H1 (cell line): ENCODE data around the gene INPP5F. TPM values are rescaled to one million over a fixed set of nuclear protein-coding genes. Genes with fewer than 3 reads are reported as not detected.

Experiments
- CTCF ChIA-PET: fragments of 300-600 bp; sonication (Branson Sonifier 250); formaldehyde crosslinking; loops from one replicate; lab custom pipeline; 2021; ENCODE audit not compliant: partially characterized antibody; lab: Charles Lee
- POLR2A ChIA-PET: fragments of 300-600 bp; sonication (Branson Sonifier 250); formaldehyde crosslinking; loops from one replicate; lab custom pipeline; 2021; ENCODE audit warnings: inconsistent platforms; ENCODE audit not compliant: partially characterized antibody; lab: Charles Lee
- DNase-seq, 2 experiments: peaks; one replicate each; pipeline versions ENCODE4 v3.0.0 to v3.0.0-alpha.2; 2010 to 2022; ENCODE audit warnings: low spot score in 2 of 2, low read depth in 1 of 2, mixed read lengths in 1 of 2
- FAIRE-seq: peaks from 2 replicates; lab custom pipeline; 2011; peaks lifted over from hg19 to GRCh38; lab: Jason Lieb, UNC
- H2AFZ ChIP-seq: 2 replicates; pipeline ENCODE4 v1.8.1; 2012; ENCODE audit warnings: low read length, inconsistent platforms
- H2AK5ac ChIP-seq: 2 replicates; pipeline ENCODE4 v1.6.1; 2013; ENCODE audit warnings: low read depth, low read length
- H2BK120ac ChIP-seq: replicated peaks from 2 replicates; pipeline ENCODE3; 2013; ENCODE audit warnings: low read depth, low read length, inconsistent platforms
- H2BK12ac ChIP-seq: 2 replicates; pipeline ENCODE4 v1.6.1; 2013; ENCODE audit warnings: low read depth, low read length
- H2BK15ac ChIP-seq: 2 replicates; pipeline ENCODE4 v1.6.1; 2013; ENCODE audit warnings: low read length
- H2BK20ac ChIP-seq: 2 replicates; pipeline ENCODE4 v1.6.1; 2013; ENCODE audit warnings: low read length
- H2BK5ac ChIP-seq: 2 replicates; pipeline ENCODE4 v1.6.1; 2013; ENCODE audit warnings: low read depth, low read length
- H3K14ac ChIP-seq: 2 replicates; pipeline ENCODE4 v1.6.1; 2013; ENCODE audit warnings: inconsistent platforms; ENCODE audit not compliant: insufficient read length
- H3K18ac ChIP-seq: 2 replicates; pipeline ENCODE4 v1.6.1; 2013; ENCODE audit warnings: low read length; ENCODE audit errors: extremely low read depth
- H3K23ac ChIP-seq: 2 replicates; pipeline ENCODE4 v1.6.1; 2013; ENCODE audit warnings: inconsistent platforms; ENCODE audit not compliant: insufficient read length
- H3K23me2 ChIP-seq: 2 replicates; pipeline ENCODE4 v1.6.1; 2013; ENCODE audit warnings: low read depth, low read length
- H3K27ac ChIP-seq: 2 replicates; pipeline ENCODE4 v1.6.1; 2011; ENCODE audit warnings: low read depth, low read length, inconsistent platforms
- H3K27me3 ChIP-seq, 4 experiments: replicated peaks in 1 of 4; 1 replicate in 1 of 4; 2 replicates in 3 of 4; pipeline versions ENCODE4 v1.6.1 to v1.8.1; 2011 to 2013; ENCODE audit warnings: low read length in 3 of 4, mild to moderate bottlenecking in 3 of 4, inconsistent platforms in 2 of 4, mixed read lengths in 2 of 4, moderate library complexity in 1 of 4; ENCODE audit not compliant: control insufficient read depth in 3 of 4, insufficient read depth in 3 of 4; ENCODE audit errors: extremely low read depth in 1 of 4
- H3K36me3 ChIP-seq, 4 experiments: 2 replicates each; pipeline versions ENCODE4 v1.6.1 to v1.8.1; 2011 to 2013; ENCODE audit warnings: mild to moderate bottlenecking in 4 of 4, low read length in 3 of 4, moderate library complexity in 2 of 4, control low read depth in 1 of 4, inconsistent platforms in 1 of 4; ENCODE audit not compliant: insufficient read depth in 4 of 4, control insufficient read depth in 2 of 4
- H3K4ac ChIP-seq: replicated peaks from 2 replicates; pipeline ENCODE3; 2013; ENCODE audit warnings: low read length, low read depth, mixed read lengths, inconsistent platforms; ENCODE audit not compliant: insufficient read length
- H3K4me1 ChIP-seq, 4 experiments: replicated peaks in 1 of 4; 1 replicate in 1 of 4; 2 replicates in 3 of 4; pipeline versions ENCODE4 v1.6.1 to v1.8.1; 2011 to 2013; ENCODE audit warnings: low read length in 3 of 4, inconsistent platforms in 2 of 4, mixed read lengths in 1 of 4; ENCODE audit not compliant: insufficient read depth in 4 of 4, control insufficient read depth in 3 of 4
- H3K4me2 ChIP-seq, 2 experiments: 2 replicates each; pipeline versions ENCODE4 v1.6.1 to v1.8.1; 2011 to 2013; ENCODE audit warnings: low read depth in 2 of 2, low read length in 2 of 2, control low read depth in 1 of 2, inconsistent platforms in 1 of 2, mild to moderate bottlenecking in 1 of 2; ENCODE audit not compliant: insufficient read depth in 1 of 2
- H3K4me3 ChIP-seq, 4 experiments: fragments of 200-600, 300-600 bp in 1 of 4; sonication (generic), shearing (Covaris generic), sonication (Bioruptor Twin) in 1 of 4; 2 replicates each; pipeline versions ENCODE4 v1.5.1 to v1.8.1; 2011 to 2016; ENCODE audit warnings: low read length in 4 of 4, low read depth in 3 of 4, control low read depth in 2 of 4, inconsistent platforms in 2 of 4, mild to moderate bottlenecking in 2 of 4, mixed read lengths in 1 of 4, moderate library complexity in 1 of 4; ENCODE audit not compliant: insufficient read depth in 2 of 4; ENCODE audit errors: extremely low read depth in 1 of 4
- H3K56ac ChIP-seq: replicated peaks from 2 replicates; pipeline ENCODE3; 2013; ENCODE audit warnings: low read depth, mild to moderate bottlenecking, mixed read lengths, low read length, inconsistent platforms; ENCODE audit not compliant: insufficient read length
- H3K79me1 ChIP-seq: 2 replicates; pipeline ENCODE4 v1.6.1; 2013; ENCODE audit warnings: low read depth, low read length, control low read depth
- H3K79me2 ChIP-seq, 2 experiments: 2 replicates each; pipeline versions ENCODE4 v1.6.1 to v1.8.1; 2012 to 2013; ENCODE audit warnings: low read length in 2 of 2, mild to moderate bottlenecking in 2 of 2, inconsistent platforms in 1 of 2; ENCODE audit not compliant: insufficient read depth in 2 of 2, control insufficient read depth in 1 of 2
- H3K9ac ChIP-seq, 4 experiments: replicated peaks in 1 of 4; 1 replicate in 1 of 4; 2 replicates in 3 of 4; pipeline versions ENCODE4 v1.6.1 to v1.8.1; 2011 to 2013; ENCODE audit warnings: low read depth in 3 of 4, low read length in 3 of 4, control low read depth in 2 of 4, mild to moderate bottlenecking in 2 of 4, moderate library complexity in 2 of 4, inconsistent platforms in 1 of 4; ENCODE audit errors: extremely low read depth in 1 of 4
- H3K9me3 ChIP-seq, 2 experiments: 2 replicates each; pipeline versions ENCODE4 v1.6.1 to v1.8.1; 2012 to 2013; ENCODE audit warnings: mild to moderate bottlenecking in 2 of 2, moderate library complexity in 2 of 2, control low read depth in 1 of 2, inconsistent platforms in 1 of 2, low read depth in 1 of 2, low read length in 1 of 2, mixed read lengths in 1 of 2; ENCODE audit not compliant: insufficient read depth in 2 of 2
- H4K20me1 ChIP-seq, 2 experiments: replicated peaks in 1 of 2; 2 replicates each; pipeline versions ENCODE3 to v1.8.1; 2011 to 2013; ENCODE audit warnings: inconsistent platforms in 2 of 2, low read length in 2 of 2, mild to moderate bottlenecking in 1 of 2; ENCODE audit not compliant: insufficient read depth in 2 of 2, control insufficient read depth in 1 of 2
- H4K5ac ChIP-seq: 2 replicates; pipeline ENCODE4 v1.6.1; 2013; ENCODE audit warnings: low read length, low read depth, mixed read lengths, inconsistent platforms; ENCODE audit not compliant: insufficient read length
- H4K8ac ChIP-seq: 2 replicates; pipeline ENCODE4 v1.8.0; 2013; ENCODE audit warnings: mild to moderate bottlenecking, moderate library complexity, low read length, inconsistent platforms; ENCODE audit not compliant: insufficient read depth; ENCODE audit errors: extremely low read depth
- H4K91ac ChIP-seq: replicated peaks from 2 replicates; pipeline ENCODE3; 2013; ENCODE audit warnings: low read length, mixed read lengths, inconsistent platforms; ENCODE audit not compliant: insufficient read length
- ATF3 ChIP-seq: IDR thresholded peaks from 2 replicates; pipeline ENCODE4 v1.6.1; 2011; ENCODE audit warnings: low read depth, mild to moderate bottlenecking, low read length; ENCODE audit not compliant: insufficient read depth
- CHD1 ChIP-seq: IDR thresholded peaks from 2 replicates; pipeline ENCODE4 v1.6.1; 2012; ENCODE audit warnings: low read depth, low read length, improper control_type of control experiment
- CREB1 ChIP-seq: IDR thresholded peaks from 2 replicates; pipeline ENCODE4 v1.6.1; 2012; ENCODE audit warnings: inconsistent platforms
- MAX ChIP-seq: IDR thresholded peaks from 2 replicates; pipeline ENCODE4 v1.6.1; 2012; ENCODE audit warnings: inconsistent platforms
- PHF8 ChIP-seq: fragments of 200-600 bp; sonication (generic); conservative IDR thresholded peaks from 2 replicates; pipeline ENCODE4 v1.7.1; 2012; ENCODE audit warnings: low read depth, mild to moderate bottlenecking, inconsistent platforms, low read length, moderate library complexity
- POLR2A ChIP-seq, 2 experiments: IDR thresholded peaks; 1 replicate in 1 of 2; 2 replicates in 1 of 2; pipeline ENCODE4 v1.6.1; 2011; ENCODE audit warnings: low read depth in 2 of 2, low read length in 2 of 2, mild to moderate bottlenecking in 2 of 2; ENCODE audit errors: control extremely low read depth in 1 of 2
- POLR2AphosphoS5 ChIP-seq: IDR thresholded peaks from 2 replicates; pipeline ENCODE4 v1.6.1; 2011; ENCODE audit warnings: low read depth, low read length
- RAD21 ChIP-seq, 2 experiments: IDR thresholded peaks in 1 of 2; conservative IDR thresholded peaks in 1 of 2; 2 replicates each; pipeline ENCODE4 v1.6.1; 2011; ENCODE audit warnings: low read depth in 2 of 2, low read length in 2 of 2, improper control_type of control experiment in 1 of 2, inconsistent platforms in 1 of 2, mild to moderate bottlenecking in 1 of 2, moderate library complexity in 1 of 2
- SIN3A ChIP-seq, 2 experiments: IDR thresholded peaks in 1 of 2; conservative IDR thresholded peaks in 1 of 2; 2 replicates each; pipeline ENCODE4 v1.6.1; 2011 to 2012; ENCODE audit warnings: low read length in 2 of 2, improper control_type of control experiment in 1 of 2, low read depth in 1 of 2, mild to moderate bottlenecking in 1 of 2
- SP2 ChIP-seq: IDR thresholded peaks from 2 replicates; pipeline ENCODE4 v1.6.1; 2012; ENCODE audit warnings: mild to moderate bottlenecking, low read length, inconsistent platforms
- TAF7 ChIP-seq: optimal IDR thresholded peaks from 2 replicates; pipeline ENCODE3; 2011; ENCODE audit warnings: low read depth, mild to moderate bottlenecking, inconsistent platforms, low read length, moderate library complexity, borderline replicate concordance
- USF2 ChIP-seq: IDR thresholded peaks from 2 replicates; pipeline ENCODE4 v1.6.1; 2011; ENCODE audit warnings: low read length, improper control_type of control experiment
- WGBS, 2 experiments: shearing (Covaris generic) in 1 of 2; methylation state at CpG; one replicate each; pipeline versions ENCODE4 v1.1.6 to v1.1.7; 2013 to 2015; ENCODE audit warnings: low lambda C conversion rate in 2 of 2, mixed read lengths in 2 of 2, inconsistent platforms in 1 of 2, low coverage in 1 of 2, missing lambda C conversion rate in 1 of 2; ENCODE audit not compliant: insufficient replicate concordance in 2 of 2, insufficient coverage in 1 of 2, insufficient read length in 1 of 2; ENCODE audit errors: extremely low coverage in 1 of 2, missing lambda C conversion rate in 1 of 2; 5-methylcytosine and 5-hydroxymethylcytosine counted together
- polyA plus RNA-seq, 7 experiments: library from polyadenylated mRNA; depleted of rRNA in 3 of 7; stranded (reverse) in 5 of 7; unstranded in 2 of 7; fragments of >200 nt in 5 of 7; fragments of 200-250 nt in 2 of 7; gene quantifications; 1 replicate in 5 of 7; 2 replicates in 1 of 7; 4 replicates in 1 of 7; pipeline versions ENCODE4 v1.2.1 to v1.2.3, GENCODE V29; 2011 to 2013; ENCODE audit warnings: missing spikeins in 2 of 7, mixed read lengths in 2 of 7
- total RNA-seq: library from RNA; stranded (reverse); fragmentation: NEBNext Ultra II Directional; extraction: Animal tissue kit (Norgen Biotek cat#: 25700); gene quantifications from 2 replicates; pipeline ENCODE4 v1.2.1, GENCODE V29; 2021

INPP5F gene
- total and polyA plus RNA-seq, 2 of the 8 experiments (the other 6 are each of a cell fraction or from before 2014, with no cell fraction given): 50.1 to 101 TPM

GRCh38 chr10:119829429-119829828 lies 103.6 kb downstream of the INPP5F start:
- no peak for DNase-seq
- H3K4me2 ChIP-seq: no peak overlapping the region
- no peak overlapping the region for H4K8ac ChIP-seq
- peaks cover 2% of the 10 kb centered on the region in 2 experiments for H4K20me1 ChIP-seq
- no peak overlapping the region for H3K18ac ChIP-seq
- H3K4me3 ChIP-seq: no peak overlapping the region
- H2AFZ ChIP-seq: no peak overlapping the region
- no peak overlapping the region for H3K56ac ChIP-seq
- no peak overlapping the region for H2BK15ac ChIP-seq
- no peak for FAIRE-seq
- H3K9me3 ChIP-seq: no peaks in the 10 kb centered on the region
- H3K36me3 ChIP-seq: peaks cover 12 to 94% (median 50%) of the 10 kb centered on the region in 4 experiments
- no peaks in the 10 kb centered on the region for H3K79me2 ChIP-seq
- no peaks in the 10 kb centered on the region; the same call in 1 of the 2 replicates for H3K79me1 ChIP-seq
- H3K4me1 ChIP-seq: no peaks in the 10 kb centered on the region
- WGBS, 2 experiments: 85% methylated on average over 7 of the region's 7 CpGs; no CpG with 5 or more reads in 1 of the 2 experiments
- no peak overlapping the region for H3K27ac ChIP-seq
- ChIA-PET POLR2A (interaction anchor here (1.0 to 3.3 kb wide), 6 partner anchors 10 to 142 kb away, joined by 3 to 17 read pairs (median 9); no protein-coding TSS in a partner anchor), CTCF (interaction anchor here (0.6 to 2.9 kb wide), 3 partner anchors 76 to 185 kb away, joined by 3 to 20 read pairs (median 5); no protein-coding TSS in a partner anchor)
- H3K23me2 ChIP-seq: no peaks in the 10 kb centered on the region
- H3K27me3 ChIP-seq: no peaks in the 10 kb centered on the region
- no peak overlapping the region for H2AK5ac ChIP-seq
- H2BK5ac ChIP-seq: no peak overlapping the region
- H3K9ac ChIP-seq: no peak overlapping the region
- no peak overlapping the region for H4K5ac ChIP-seq
- H2BK20ac ChIP-seq: no peak overlapping the region
- no peak overlapping the region for H2BK12ac ChIP-seq
- no peak overlapping the region for H3K4ac ChIP-seq
- H3K23ac ChIP-seq: no peak overlapping the region
- no peak overlapping the region for H4K91ac ChIP-seq
- H3K14ac ChIP-seq: no peak overlapping the region
- no peak overlapping the region for H2BK120ac ChIP-seq
- TF ChIP-seq SP2 (no peak), MAX (no peak), POLR2A (IDR thresholded peaks at IDR 0.05; ENCODE audit: control extremely low read depth in 1 of 2, low read depth in 2 of 2, low read length in 2 of 2) (peak in 1 of 2 experiments; percentile 34; a peak in 2 of 3 replicates), CHD1 (no peak), SIN3A (conservative IDR thresholded peaks at IDR 0.05 in 1 of 2, IDR thresholded peaks at IDR 0.05 in 1 of 2; ENCODE audit: low read depth in 1 of 2, low read length in 2 of 2) (no peak), ATF3 (no peak), USF2 (no peak), RAD21 (IDR thresholded peaks at IDR 0.05 in 1 of 2, conservative IDR thresholded peaks at IDR 0.05 in 1 of 2; ENCODE audit: low read depth in 2 of 2, low read length in 2 of 2) (no peak), PHF8 (no peak), CREB1 (no peak), TAF7 (no peak), POLR2AphosphoS5 (peak; percentile 79; the same call in 1 of the 2 replicates)
